Ascending aorta (tissue), 2 donors: Measurements from ENCODE around the gene CHRM1. TPM values are rescaled to one million over a fixed set of nuclear protein-coding genes. Genes with fewer than 3 reads are reported as not detected.
"Not testable (repeated sequence)": the region's sequence is repeated elsewhere in the genome, so short reads cannot be mapped to it uniquely, and the experiment has no call there.

ENCODE experiments used
- DNase-seq, 2 donors: peaks; one replicate each; pipeline ENCODE4 v3.0.0-alpha.2; 2019; ENCODE audit warnings: low spot score in 2 of 2
- H3K27ac ChIP-seq, 2 donors: fragments of 200-600 bp; sonication (generic); one replicate each; pipeline ENCODE4 v1.5.1; 2016 to 2017; ENCODE audit warnings: mild to moderate bottlenecking in 1 of 2
- H3K27me3 ChIP-seq: fragments of 200-600 bp; sonication (generic); one replicate; pipeline ENCODE4 v1.5.1; 2017
- H3K36me3 ChIP-seq, 2 donors: fragments of 200-600 bp; sonication (generic); one replicate each; pipeline ENCODE4 v1.5.1; 2016
- H3K4me1 ChIP-seq, 2 donors: fragments of 200-600 bp; sonication (generic); one replicate each; pipeline ENCODE4 v1.5.1; 2016 to 2017; ENCODE audit warnings: mild to moderate bottlenecking in 1 of 2
- H3K4me3 ChIP-seq, 2 donors: fragments of 200-600 bp; sonication (generic); one replicate each; pipeline ENCODE4 v1.5.1; 2016 to 2017; ENCODE audit warnings: mild to moderate bottlenecking in 1 of 2
- H3K9me3 ChIP-seq, 2 donors: fragments of 200-600 bp; sonication (generic); one replicate each; pipeline ENCODE4 v1.5.1; 2016
- intact Hi-C: fragments of 100-400 bp; cut with DNase I; formaldehyde crosslinking; loops from one replicate; pipeline ENCODE4 v1.15.1; 2023
- total RNA-seq: library from RNA; depleted of rRNA; stranded (reverse); fragments of >200 nt; gene quantifications from one replicate; pipeline ENCODE4 v1.1.0, GENCODE V29; 2016
- TF ChIP-seq, protein P1 (sequence below), 3 experiments: fragments of 200-600 bp in 2 of 3; fragments of 450-650 bp in 1 of 3; sonication (generic) in 2 of 3; IDR thresholded peaks; one replicate each; pipeline ENCODE4 v1.5.1; 2016 to 2019; ENCODE audit warnings: antibody characterized with exemption in 3 of 3, mild to moderate bottlenecking in 1 of 3, moderate library complexity in 1 of 3

CHRM1 gene
- total RNA-seq, 1 donor from 2014 or later, result not detected

DNA sequence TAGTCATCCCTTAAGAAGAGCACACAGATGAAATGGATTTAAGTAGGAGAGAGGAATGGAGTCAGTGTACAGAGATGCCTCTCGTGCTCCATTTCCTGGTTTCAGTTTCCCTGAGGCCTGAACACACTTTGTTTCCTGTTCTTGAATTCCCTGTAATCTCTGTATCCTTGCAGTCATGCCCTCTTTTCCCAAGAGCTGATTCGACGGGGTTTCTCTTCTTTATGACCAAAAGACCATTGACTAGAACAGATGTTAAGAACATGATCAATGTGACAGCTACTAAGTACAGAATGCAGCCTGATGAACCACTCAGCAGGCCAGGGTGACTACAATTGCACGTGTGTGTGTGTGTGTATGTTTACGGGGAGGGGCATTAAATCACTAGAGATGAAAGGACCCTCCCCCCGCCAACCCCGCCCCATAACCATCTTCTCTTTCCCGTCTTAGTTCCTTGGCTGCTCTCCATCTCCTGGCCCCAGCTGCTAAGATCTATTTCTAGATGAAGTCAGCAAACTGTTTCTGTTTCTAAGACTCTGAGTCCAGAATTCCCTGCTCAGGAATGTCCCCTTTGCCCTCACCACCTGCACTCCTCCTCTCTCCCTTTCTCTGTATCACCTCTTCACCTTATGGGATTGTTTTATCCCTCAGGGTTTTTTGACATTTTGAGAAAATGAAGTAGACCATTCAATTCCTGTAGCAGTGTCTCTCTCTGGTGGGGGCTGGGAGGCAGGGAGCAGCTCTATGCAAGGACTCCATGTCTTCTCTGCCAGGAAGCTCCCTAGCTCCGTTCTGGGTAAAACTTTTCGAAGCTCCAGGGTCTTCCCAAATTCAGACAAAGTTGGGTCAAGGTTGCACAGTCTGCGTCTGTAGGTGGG, 37.6 kb upstream of the CHRM1 start:
- Histone ChIP-seq H3K27ac (no peak overlapping the region), H3K9me3 (no peaks in the 10 kb centered on the region), H3K27me3 (no peaks in the 10 kb centered on the region), H3K4me3 (no peak overlapping the region), H3K36me3 (no peaks in the 10 kb centered on the region), H3K4me1 (no peaks in the 10 kb centered on the region)
- intact Hi-C loops, result no loop called here
- no peak for DNase-seq
- TF ChIP-seq, protein P1, sequence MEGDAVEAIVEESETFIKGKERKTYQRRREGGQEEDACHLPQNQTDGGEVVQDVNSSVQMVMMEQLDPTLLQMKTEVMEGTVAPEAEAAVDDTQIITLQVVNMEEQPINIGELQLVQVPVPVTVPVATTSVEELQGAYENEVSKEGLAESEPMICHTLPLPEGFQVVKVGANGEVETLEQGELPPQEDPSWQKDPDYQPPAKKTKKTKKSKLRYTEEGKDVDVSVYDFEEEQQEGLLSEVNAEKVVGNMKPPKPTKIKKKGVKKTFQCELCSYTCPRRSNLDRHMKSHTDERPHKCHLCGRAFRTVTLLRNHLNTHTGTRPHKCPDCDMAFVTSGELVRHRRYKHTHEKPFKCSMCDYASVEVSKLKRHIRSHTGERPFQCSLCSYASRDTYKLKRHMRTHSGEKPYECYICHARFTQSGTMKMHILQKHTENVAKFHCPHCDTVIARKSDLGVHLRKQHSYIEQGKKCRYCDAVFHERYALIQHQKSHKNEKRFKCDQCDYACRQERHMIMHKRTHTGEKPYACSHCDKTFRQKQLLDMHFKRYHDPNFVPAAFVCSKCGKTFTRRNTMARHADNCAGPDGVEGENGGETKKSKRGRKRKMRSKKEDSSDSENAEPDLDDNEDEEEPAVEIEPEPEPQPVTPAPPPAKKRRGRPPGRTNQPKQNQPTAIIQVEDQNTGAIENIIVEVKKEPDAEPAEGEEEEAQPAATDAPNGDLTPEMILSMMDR (IDR thresholded peaks at IDR 0.05), result no peak

DNA sequence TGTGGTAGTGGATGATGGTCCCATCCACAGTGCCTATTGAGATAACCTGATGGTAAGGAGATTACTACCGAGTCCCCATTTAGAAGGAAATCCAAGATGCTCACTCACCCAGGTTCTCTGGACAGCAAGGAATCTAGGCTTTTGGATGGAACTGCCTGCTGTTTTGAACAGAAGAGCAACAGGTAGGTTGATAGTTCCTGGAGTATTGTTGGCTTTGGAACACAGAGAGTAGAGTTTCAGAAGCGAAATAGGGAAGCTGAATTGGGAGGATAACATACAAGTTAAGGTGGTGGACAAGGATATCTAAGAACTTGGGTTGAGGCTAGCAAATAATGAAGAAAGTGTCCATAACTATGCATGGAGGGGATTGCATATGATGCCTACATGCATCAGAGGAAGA, 36.0 kb upstream of the CHRM1 start:
- intact Hi-C loops, result no loop called here
- no peak overlapping the region for H3K4me3 ChIP-seq
- H3K9me3 ChIP-seq, result no peaks in the 10 kb centered on the region
- H3K27me3 ChIP-seq, result no peaks in the 10 kb centered on the region
- no peak overlapping the region for H3K27ac ChIP-seq
- DNase-seq, result no peak
- H3K36me3 ChIP-seq, result no peaks in the 10 kb centered on the region
- TF ChIP-seq, protein P1 (IDR thresholded peaks at IDR 0.05), result no peak
- H3K4me1 ChIP-seq, result no peaks in the 10 kb centered on the region

DNA sequence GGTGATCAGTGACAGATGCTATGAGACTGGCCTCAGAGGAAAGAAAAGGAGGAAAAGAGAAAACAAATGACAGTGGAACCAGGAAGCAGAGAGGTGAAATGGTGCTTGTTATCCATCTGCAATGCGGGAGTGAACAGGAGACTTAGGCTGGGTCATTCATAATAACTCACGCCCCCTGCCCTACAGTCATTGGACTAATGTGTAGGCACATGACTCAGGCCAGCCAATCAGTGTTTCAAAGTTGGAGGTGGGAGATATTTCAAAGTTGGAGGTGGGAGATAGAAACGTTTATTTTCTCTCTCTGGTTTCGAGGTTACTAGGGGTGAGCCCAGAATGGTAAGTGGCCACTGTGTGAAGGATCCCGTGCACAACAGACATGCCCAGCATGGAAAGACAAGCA, 33.3 kb upstream of the CHRM1 start:
- Histone ChIP-seq H3K4me1 (no peaks in the 10 kb centered on the region), H3K27ac (no peak overlapping the region), H3K9me3 (no peaks in the 10 kb centered on the region), H3K4me3 (no peak overlapping the region), H3K27me3 (no peaks in the 10 kb centered on the region), H3K36me3 (no peaks in the 10 kb centered on the region)
- no peak for DNase-seq
- TF ChIP-seq, protein P1 (IDR thresholded peaks at IDR 0.05), result no peak
- intact Hi-C loops, result no loop called here

DNA sequence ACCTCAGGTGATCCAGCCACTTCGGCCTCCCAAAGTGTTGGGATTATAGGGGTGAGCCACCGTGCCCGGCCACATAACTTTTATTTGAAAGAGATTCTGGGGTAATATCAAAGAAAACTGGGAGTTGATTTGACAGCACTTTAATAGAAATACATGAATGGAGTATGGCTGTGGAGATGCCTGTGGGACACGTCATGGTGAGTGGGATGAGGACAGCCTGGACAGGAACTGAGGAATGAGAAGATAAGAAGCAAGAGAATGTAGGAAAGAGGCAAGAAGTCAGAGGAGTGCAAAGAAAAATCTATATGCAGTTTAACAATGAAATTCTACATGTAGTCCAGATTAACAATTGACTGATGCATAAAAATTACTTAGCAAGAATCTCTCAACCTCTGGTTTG, 32.6 kb upstream of the CHRM1 start:
- TF ChIP-seq, protein P1 (IDR thresholded peaks at IDR 0.05), result no peak
- intact Hi-C loops, result no loop called here
- no peaks in the 10 kb centered on the region for H3K36me3 ChIP-seq
- no peak for DNase-seq
- no peak overlapping the region for H3K27ac ChIP-seq
- no peak overlapping the region for H3K4me3 ChIP-seq
- H3K9me3 ChIP-seq, result no peaks in the 10 kb centered on the region
- no peaks in the 10 kb centered on the region for H3K4me1 ChIP-seq
- H3K27me3 ChIP-seq, result no peaks in the 10 kb centered on the region

DNA sequence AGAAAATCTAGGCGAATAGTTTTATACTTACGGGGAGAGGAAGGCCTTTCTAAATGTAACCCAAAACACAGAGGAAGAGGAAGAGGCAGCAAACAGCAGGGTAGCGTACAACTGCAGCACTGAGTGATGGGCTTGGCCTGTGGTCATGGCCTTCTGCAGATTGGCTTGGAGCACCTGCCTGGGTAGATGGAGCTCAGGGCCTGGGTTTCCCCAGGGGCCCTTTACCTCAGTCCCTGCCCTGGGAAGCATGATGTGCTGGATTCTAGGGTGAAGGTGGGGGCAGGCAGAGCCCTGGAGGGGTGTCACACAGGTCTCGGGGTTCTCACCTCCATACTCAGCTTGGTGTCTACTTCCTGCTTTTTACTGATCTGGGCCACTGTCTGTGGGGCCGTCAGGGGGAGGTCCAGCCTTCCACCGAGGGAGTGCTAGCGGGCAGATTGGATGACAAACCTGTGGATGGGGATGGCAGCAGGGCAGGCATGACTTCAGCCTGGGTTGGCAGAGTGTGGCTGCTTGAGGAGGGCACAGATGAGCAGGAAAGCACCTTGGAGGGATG, 27.7 kb upstream of the CHRM1 start:
- Histone ChIP-seq H3K36me3 (no peaks in the 10 kb centered on the region), H3K27me3 (no peaks in the 10 kb centered on the region), H3K27ac (no peak overlapping the region), H3K4me1 (no peaks in the 10 kb centered on the region), H3K9me3 (no peaks in the 10 kb centered on the region), H3K4me3 (no peak overlapping the region)
- TF ChIP-seq, protein P1 (IDR thresholded peaks at IDR 0.05), result no peak
- no peak for DNase-seq
- intact Hi-C loops, result no loop called here

DNA sequence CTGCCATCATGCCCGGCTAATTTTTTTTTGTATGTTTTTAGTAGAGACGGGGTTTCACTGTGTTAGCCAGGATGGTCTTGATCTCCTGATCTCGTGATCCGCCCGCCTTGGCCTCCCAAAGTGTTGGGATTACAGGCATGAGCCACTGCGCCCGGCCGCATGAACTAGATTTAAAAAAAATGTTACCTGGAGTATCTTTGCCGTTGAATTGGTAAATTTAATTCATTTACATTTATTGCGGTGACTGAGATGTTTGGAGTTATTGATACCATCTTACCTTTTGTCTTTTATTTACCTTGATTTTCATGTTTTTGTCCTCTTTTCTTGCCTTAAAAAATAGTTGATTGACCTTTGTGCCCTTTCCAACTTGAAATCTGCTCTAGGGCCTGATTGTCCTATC, 24.4 kb upstream of the CHRM1 start:
- H3K4me1 ChIP-seq, H3K9me3 ChIP-seq, intact Hi-C loops, H3K36me3 ChIP-seq, H3K27ac ChIP-seq, H3K27me3 ChIP-seq, H3K4me3 ChIP-seq, DNase-seq: not testable (repeated sequence)

DNA sequence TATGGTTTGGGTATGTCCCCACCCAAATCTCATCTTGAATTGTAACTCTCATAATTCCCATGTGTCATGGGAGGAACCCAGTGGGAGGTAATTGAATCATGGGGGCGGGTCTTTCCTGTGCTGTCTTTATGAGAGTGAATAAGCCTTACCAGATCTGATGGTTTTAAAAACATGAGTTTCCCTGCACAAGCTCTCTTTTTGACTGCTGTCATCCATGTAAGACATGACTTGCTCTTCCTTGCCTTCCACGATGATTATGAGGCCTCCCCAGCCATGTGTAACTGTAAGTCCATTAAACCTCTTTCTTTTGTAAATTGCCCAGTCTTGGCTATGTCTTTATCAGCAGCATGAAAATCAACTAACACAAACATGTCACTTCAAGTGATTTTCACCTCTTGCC, 16.4 kb upstream of the CHRM1 start:
- DNase-seq, intact Hi-C loops, H3K9me3 ChIP-seq: not testable (repeated sequence)

More for the DNA sequence above, 16.4 kb upstream of the CHRM1 start:
- H3K27me3 ChIP-seq, H3K4me3 ChIP-seq, H3K27ac ChIP-seq, H3K36me3 ChIP-seq, H3K4me1 ChIP-seq: not testable (repeated sequence)
